VCaP (cell line): ENCODE measurements around the gene HES4.

Source experiments
- H3K27ac ChIP-seq: fragments of 450-650 bp; 2 replicates; pipeline ENCODE4 v1.5.1; 2017
- TF ChIP-seq, protein P1 (sequence below): fragments of 450-650 bp; conservative IDR thresholded peaks from 2 replicates; pipeline ENCODE4 v1.5.1; 2017; ENCODE audit warnings: mild to moderate bottlenecking, moderate library complexity

HES4 gene, protein sequence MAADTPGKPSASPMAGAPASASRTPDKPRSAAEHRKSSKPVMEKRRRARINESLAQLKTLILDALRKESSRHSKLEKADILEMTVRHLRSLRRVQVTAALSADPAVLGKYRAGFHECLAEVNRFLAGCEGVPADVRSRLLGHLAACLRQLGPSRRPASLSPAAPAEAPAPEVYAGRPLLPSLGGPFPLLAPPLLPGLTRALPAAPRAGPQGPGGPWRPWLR

DNA sequence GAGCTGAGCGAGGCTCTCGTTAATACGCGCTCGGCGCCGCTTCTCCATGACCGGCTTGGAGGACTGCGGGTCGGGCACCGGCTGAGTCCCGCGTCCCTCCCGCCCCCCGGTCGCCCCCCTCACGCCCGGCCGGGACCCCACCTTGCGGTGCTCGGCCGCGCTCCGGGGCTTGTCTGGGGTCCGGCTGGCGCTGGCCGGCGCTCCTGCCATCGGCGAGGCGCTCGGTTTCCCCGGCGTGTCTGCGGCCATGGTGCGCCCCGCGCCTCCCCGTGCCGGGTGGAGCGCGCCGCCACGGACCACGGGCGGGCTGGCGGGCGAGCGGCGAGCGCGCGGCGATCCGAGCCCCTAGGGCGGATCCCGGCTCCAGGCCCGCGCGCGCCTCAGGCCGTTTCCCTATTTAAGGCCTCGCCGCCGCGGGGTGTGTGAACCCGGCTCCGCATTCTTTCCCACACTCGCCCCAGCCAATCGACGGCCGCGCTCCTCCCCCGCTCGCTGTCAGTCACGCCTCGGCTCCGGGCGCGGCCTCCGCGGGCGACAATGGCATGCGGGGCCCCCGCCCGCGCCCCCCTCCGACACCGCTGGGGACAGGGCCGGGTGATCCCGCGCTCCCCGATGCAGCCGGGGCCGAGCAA is at the start of gene HES4:
TSS of gene HES4 (minus strand) at position 373 of the 632 bp plus-strand sequence. CDS start at position 249, 124 bp downstream.
- TF ChIP-seq, protein P1, sequence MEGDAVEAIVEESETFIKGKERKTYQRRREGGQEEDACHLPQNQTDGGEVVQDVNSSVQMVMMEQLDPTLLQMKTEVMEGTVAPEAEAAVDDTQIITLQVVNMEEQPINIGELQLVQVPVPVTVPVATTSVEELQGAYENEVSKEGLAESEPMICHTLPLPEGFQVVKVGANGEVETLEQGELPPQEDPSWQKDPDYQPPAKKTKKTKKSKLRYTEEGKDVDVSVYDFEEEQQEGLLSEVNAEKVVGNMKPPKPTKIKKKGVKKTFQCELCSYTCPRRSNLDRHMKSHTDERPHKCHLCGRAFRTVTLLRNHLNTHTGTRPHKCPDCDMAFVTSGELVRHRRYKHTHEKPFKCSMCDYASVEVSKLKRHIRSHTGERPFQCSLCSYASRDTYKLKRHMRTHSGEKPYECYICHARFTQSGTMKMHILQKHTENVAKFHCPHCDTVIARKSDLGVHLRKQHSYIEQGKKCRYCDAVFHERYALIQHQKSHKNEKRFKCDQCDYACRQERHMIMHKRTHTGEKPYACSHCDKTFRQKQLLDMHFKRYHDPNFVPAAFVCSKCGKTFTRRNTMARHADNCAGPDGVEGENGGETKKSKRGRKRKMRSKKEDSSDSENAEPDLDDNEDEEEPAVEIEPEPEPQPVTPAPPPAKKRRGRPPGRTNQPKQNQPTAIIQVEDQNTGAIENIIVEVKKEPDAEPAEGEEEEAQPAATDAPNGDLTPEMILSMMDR: no peak
- peak within 1 kb of the TSS; percentile 95 for H3K27ac ChIP-seq

DNA sequence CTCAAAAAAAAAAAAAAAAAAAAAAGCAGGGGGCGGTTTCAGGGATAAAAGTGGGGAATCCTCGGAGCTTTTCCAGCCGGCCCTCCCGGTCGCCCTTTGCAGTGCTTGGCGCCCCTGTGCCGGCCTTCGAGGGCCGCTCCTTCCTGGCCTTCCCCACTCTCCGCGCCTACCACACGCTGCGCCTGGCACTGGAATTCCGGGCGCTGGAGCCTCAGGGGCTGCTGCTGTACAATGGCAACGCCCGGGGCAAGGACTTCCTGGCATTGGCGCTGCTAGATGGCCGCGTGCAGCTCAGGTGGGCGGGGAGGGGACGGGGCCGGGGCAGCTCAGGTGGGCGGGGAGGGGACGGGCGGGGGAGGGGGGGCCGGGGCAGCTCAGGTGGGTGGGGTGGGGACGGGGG is 48.9 kb upstream of the HES4 start:
- TF ChIP-seq, protein P1: no peak
- no peak overlapping the region for H3K27ac ChIP-seq

DNA sequence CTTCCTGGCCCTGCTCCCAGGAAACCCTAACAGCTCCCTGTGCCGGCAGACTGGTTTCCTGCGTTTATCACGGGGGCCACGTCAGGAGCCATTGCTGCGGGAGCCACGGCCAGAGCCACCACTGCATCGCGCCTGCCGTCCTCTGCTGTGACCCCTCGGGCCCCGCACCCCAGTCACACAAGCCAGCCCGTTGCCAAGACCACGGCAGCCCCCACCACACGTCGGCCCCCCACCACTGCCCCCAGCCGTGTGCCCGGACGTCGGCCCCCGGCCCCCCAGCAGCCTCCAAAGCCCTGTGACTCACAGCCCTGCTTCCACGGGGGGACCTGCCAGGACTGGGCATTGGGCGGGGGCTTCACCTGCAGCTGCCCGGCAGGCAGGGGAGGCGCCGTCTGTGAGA is 48.1 kb upstream of the HES4 start:
- TF ChIP-seq, protein P1: no peak
- no peak overlapping the region for H3K27ac ChIP-seq

DNA sequence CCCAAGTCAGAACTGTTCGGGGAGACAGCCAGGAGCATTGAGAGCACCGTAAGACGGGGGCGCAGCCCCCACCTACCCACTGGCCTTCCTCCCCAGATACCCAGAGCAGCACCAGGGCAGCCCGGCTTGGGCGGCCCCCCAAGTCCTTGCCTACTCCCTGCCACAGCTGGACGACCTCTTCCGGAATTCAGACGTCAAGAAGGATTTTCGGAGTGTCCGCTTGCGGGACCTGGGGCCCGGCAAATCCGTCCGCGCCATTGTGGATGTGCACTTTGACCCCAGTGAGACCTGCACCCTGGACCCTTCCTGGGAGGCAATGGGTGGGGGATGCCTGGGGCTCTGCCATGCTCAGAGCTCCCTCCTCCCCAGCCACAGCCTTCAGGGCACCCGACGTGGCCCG is 47.5 kb upstream of the HES4 start:
- no peak overlapping the region for H3K27ac ChIP-seq
- TF ChIP-seq, protein P1: no peak

DNA sequence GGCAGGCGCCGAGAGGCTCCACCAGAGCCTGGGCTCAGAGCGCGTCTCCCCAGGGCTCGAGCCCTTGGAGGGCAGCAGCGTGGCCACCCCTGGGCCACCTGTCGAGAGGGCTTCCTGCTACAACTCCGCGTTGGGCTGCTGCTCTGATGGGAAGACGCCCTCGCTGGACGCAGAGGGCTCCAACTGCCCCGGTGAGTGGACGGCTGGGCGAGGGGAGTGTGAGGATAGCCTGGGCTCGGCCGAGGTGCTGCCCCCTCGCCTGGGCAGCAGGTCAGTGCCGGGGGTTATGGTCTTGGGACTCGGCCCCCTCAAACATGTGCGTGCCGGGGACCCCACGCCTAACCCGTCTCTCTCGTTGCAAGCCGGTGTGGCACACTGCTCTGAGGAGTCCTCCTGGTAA is 46.9 kb upstream of the HES4 start:
- no peak overlapping the region for H3K27ac ChIP-seq
- TF ChIP-seq, protein P1: no peak

DNA sequence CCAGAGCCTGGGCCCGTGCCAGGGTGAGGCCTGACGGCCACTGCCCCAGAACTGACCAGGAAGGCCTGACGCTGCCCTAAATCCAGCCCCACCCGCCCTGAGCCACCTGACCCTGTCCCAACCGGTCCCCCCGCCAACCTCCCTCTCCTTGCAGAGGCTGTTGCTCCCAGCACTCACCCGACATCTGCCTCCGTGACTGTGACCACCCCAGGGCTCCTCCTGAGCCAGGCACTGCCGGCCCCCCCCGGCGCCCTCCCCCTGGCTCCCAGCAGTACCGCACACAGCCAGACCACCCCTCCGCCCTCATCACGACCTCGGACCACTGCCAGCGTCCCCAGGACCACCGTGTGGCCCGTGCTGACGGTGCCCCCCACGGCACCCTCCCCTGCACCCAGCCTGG is 46.3 kb upstream of the HES4 start:
- no peak overlapping the region for H3K27ac ChIP-seq
- TF ChIP-seq, protein P1: no peak

DNA sequence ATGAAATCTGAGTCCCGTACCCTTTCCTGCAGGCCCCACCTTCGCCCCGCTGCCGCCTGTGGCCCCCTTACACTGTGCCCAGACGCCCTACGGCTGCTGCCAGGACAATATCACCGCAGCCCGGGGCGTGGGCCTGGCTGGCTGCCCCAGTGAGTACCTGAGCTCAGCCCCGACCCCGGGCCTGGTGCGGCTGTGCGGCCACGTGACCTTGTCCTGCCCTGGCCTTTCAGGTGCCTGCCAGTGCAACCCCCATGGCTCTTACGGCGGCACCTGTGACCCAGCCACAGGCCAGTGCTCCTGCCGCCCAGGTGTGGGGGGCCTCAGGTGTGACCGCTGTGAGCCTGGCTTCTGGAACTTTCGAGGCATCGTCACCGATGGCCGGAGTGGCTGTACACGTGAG is 45.2 kb upstream of the HES4 start:
- H3K27ac ChIP-seq: no peak overlapping the region
- TF ChIP-seq, protein P1: no peak
